SK-N-MC (cell line): ENCODE measurements around the gene ZFAND5.

Source experiments
- DNase-seq: peaks from one replicate; pipeline ENCODE4 v3.0.0-alpha.2; 2011; ENCODE audit warnings: low read depth, low spot score
- H3K27ac ChIP-seq: fragments of 200-600 bp; sonication (generic); 2 replicates; pipeline ENCODE4 v1.5.1; 2016; ENCODE audit warnings: mixed run types
- H3K36me3 ChIP-seq: fragments of 200-600 bp; sonication (generic); 2 replicates; pipeline ENCODE4 v1.6.1; 2017; ENCODE audit warnings: antibody characterized with exemption, low read length, mixed read lengths; ENCODE audit not compliant: insufficient read depth
- H3K4me3 ChIP-seq: fragments of 200-600 bp; sonication (generic); 2 replicates; pipeline ENCODE4 v1.5.1; 2016
- H3K9ac ChIP-seq: fragments of 200-600 bp; sonication (generic); 2 replicates; pipeline ENCODE4 v1.8.0; 2017; ENCODE audit warnings: mixed run types, mixed read lengths; ENCODE audit not compliant: insufficient read length
- H3K9me3 ChIP-seq: fragments of 200-600 bp; sonication (generic); 2 replicates; pipeline ENCODE4 v1.6.1; 2017; ENCODE audit warnings: low read depth, mild to moderate bottlenecking, antibody characterized with exemption, low read length, moderate library complexity, mixed read lengths
- EZH2 ChIP-seq: fragments of 200-600 bp; sonication (generic); IDR thresholded peaks from one replicate; pipeline ENCODE4 v1.6.1; 2017; ENCODE audit warnings: antibody characterized with exemption
- FOXP2 ChIP-seq: optimal IDR thresholded peaks from 2 replicates; pipeline ENCODE3; 2011; ENCODE audit warnings: mild to moderate bottlenecking, moderate library complexity; ENCODE audit not compliant: insufficient read depth; ENCODE audit errors: extremely low read length, control extremely low read depth
- POLR2AphosphoS5 ChIP-seq: IDR thresholded peaks from 2 replicates; pipeline ENCODE4 v1.6.1; 2012; ENCODE audit warnings: mild to moderate bottlenecking, low read depth, low read length, borderline replicate concordance

Gene ZFAND5

GRCh38 chr9:72396247-72397091 lies 31.5 kb upstream of the ZFAND5 start:
- no peak for DNase-seq
- TF ChIP-seq FOXP2: no peak
- no peak for TF ChIP-seq POLR2AphosphoS5
- TF ChIP-seq EZH2: no peak
- Histone ChIP-seq H3K9me3 (no peaks in the 10 kb centered on the region), H3K4me3 (peak overlapping the region; percentile 15), H3K9ac (peak overlapping the region; percentile 30), H3K36me3 (no peaks in the 10 kb centered on the region), H3K27ac (peak overlapping the region; percentile 89)

GRCh38 chr9:72394066-72394465 lies 29.1 kb upstream of the ZFAND5 start:
- no peak overlapping the region for H3K4me3 ChIP-seq
- H3K27ac ChIP-seq: peak overlapping the region; percentile 47; the same call in 1 of the 2 replicates
- H3K9me3 ChIP-seq: no peaks in the 10 kb centered on the region
- no peaks in the 10 kb centered on the region for H3K36me3 ChIP-seq
- no peak overlapping the region for H3K9ac ChIP-seq
- TF ChIP-seq FOXP2: no peak
- TF ChIP-seq EZH2: no peak
- no peak for TF ChIP-seq POLR2AphosphoS5
- no peak for DNase-seq

GRCh38 chr9:72390907-72391306 lies 25.9 kb upstream of the ZFAND5 start:
- H3K4me3 ChIP-seq: no peak overlapping the region
- no peak overlapping the region for H3K9ac ChIP-seq
- no peak for TF ChIP-seq FOXP2
- no peak for TF ChIP-seq EZH2
- H3K36me3 ChIP-seq: no peaks in the 10 kb centered on the region
- DNase-seq: no peak
- no peak overlapping the region for H3K27ac ChIP-seq
- H3K9me3 ChIP-seq: no peaks in the 10 kb centered on the region

GRCh38 chr9:72386186-72386585 lies 21.2 kb upstream of the ZFAND5 start:
- H3K9ac ChIP-seq: no peak overlapping the region
- H3K4me3 ChIP-seq: no peak overlapping the region
- no peak for DNase-seq
- H3K9me3 ChIP-seq: no peaks in the 10 kb centered on the region
- H3K36me3 ChIP-seq: no peaks in the 10 kb centered on the region
- H3K27ac ChIP-seq: no peak overlapping the region
- no peak for TF ChIP-seq EZH2
- no peak for TF ChIP-seq FOXP2
- no peak for TF ChIP-seq POLR2AphosphoS5

GRCh38 chr9:72384710-72385485 lies 19.9 kb upstream of the ZFAND5 start:
- Histone ChIP-seq H3K27ac (no peak overlapping the region), H3K9me3 (no peaks in the 10 kb centered on the region), H3K4me3 (no peak overlapping the region), H3K9ac (no peak overlapping the region), H3K36me3 (no peaks in the 10 kb centered on the region)
- TF ChIP-seq EZH2: no peak
- no peak for TF ChIP-seq FOXP2
- DNase-seq: no peak

- H3K4me3 ChIP-seq: no peak overlapping the region
- H3K9me3 ChIP-seq: no peaks in the 10 kb centered on the region
- no peak overlapping the region for H3K9ac ChIP-seq
- DNase-seq: no peak
- no peak for TF ChIP-seq FOXP2
- no peak for TF ChIP-seq EZH2
- no peak for TF ChIP-seq POLR2AphosphoS5
- no peak overlapping the region for H3K27ac ChIP-seq
- no peaks in the 10 kb centered on the region for H3K36me3 ChIP-seq
Observed at GRCh38 chr9:72383978-72384709, 19.1 kb upstream of the ZFAND5 start.

- no peak overlapping the region for H3K9ac ChIP-seq
- no peak overlapping the region for H3K4me3 ChIP-seq
- DNase-seq: no peak
- TF ChIP-seq EZH2 (no peak), POLR2AphosphoS5 (no peak), FOXP2 (no peak)
- no peaks in the 10 kb centered on the region for H3K36me3 ChIP-seq
- H3K27ac ChIP-seq: no peak overlapping the region
- no peaks in the 10 kb centered on the region for H3K9me3 ChIP-seq
Observed at GRCh38 chr9:72382405-72382804, 17.4 kb upstream of the ZFAND5 start.

- H3K9ac ChIP-seq: no peak overlapping the region
- H3K4me3 ChIP-seq: no peak overlapping the region
- DNase-seq: no peak
- TF ChIP-seq EZH2 (no peak), FOXP2 (no peak), POLR2AphosphoS5 (no peak)
- H3K9me3 ChIP-seq: no peaks in the 10 kb centered on the region
- H3K36me3 ChIP-seq: no peaks in the 10 kb centered on the region
- no peak overlapping the region for H3K27ac ChIP-seq
Observed at GRCh38 chr9:72377041-72377440, 12.0 kb upstream of the ZFAND5 start.
